Adrenal gland (tissue), 12 donors: Measurements from ENCODE around the gene TSPAN9. TPM values are rescaled to one million over a fixed set of nuclear protein-coding genes. Genes with fewer than 3 reads are reported as not detected.
A peak's percentile ranks its signal among the peaks of the same experiment; 100 is the strongest.

Experiments
- DNase-seq, 7 donors: peaks; one replicate each; pipeline ENCODE4 v3.0.0-alpha.2; 2019 to 2020
- H3K27ac ChIP-seq, 5 donors: fragments of 200-600 bp; sonication (generic) in 4 of 5; 1 replicate in 3 of 5; 2 replicates in 2 of 5; pipeline versions ENCODE4 v1.5.1 to v1.8.0; 2016 to 2020; ENCODE audit warnings: mild to moderate bottlenecking in 1 of 5
- H3K27me3 ChIP-seq: fragments of 200-600 bp; 2 replicates; pipeline ENCODE4 v1.8.0; 2021
- H3K36me3 ChIP-seq, 2 donors: fragments of 200-600 bp; replicated peaks in 1 of 2; 1 replicate in 1 of 2; 2 replicates in 1 of 2; pipeline versions ENCODE4 v1.5.1 to v1.8.0; 2018 to 2022
- H3K4me1 ChIP-seq, 2 donors: fragments of 200-600 bp; replicated peaks in 1 of 2; 1 replicate in 1 of 2; 2 replicates in 1 of 2; pipeline versions ENCODE4 v1.5.1 to v1.8.0; 2018 to 2021
- H3K4me3 ChIP-seq, 4 donors: fragments of 200-600 bp; sonication (generic) in 3 of 4; one replicate each; pipeline ENCODE4 v1.5.1; 2016 to 2018
- H3K9me3 ChIP-seq, 3 donors: fragments of 200-600 bp; sonication (generic) in 1 of 3; replicated peaks in 1 of 3; 1 replicate in 2 of 3; 2 replicates in 1 of 3; pipeline versions ENCODE4 v1.5.1 to v1.8.0; 2016 to 2021
- POLR2A ChIP-seq, 2 donors: fragments of 450-650 bp; IDR thresholded peaks; one replicate each; pipeline ENCODE4 v1.6.1; 2017; ENCODE audit warnings: antibody characterized with exemption in 2 of 2, mild to moderate bottlenecking in 2 of 2, moderate library complexity in 1 of 2
- WGBS, 4 donors: extraction: QIAGEN DNeasy Blood & Tissue Kit in 2 of 4; methylation state at CpG; one replicate each; pipeline versions ENCODE4 v1.1.5 to v1.1.7; 2013 to 2017; 5-methylcytosine and 5-hydroxymethylcytosine counted together
- intact Hi-C, 2 donors: fragments of 100-400 bp; cut with DNase I; formaldehyde crosslinking; loops; one replicate each; pipeline versions ENCODE4 v1.14.1 to v1.15.0; 2022 to 2023
- polyA plus RNA-seq, 3 donors: library from polyadenylated mRNA; stranded (reverse); fragments of 200-250 nt in 2 of 3; fragments of 350-450 nt in 1 of 3; fragmentation: Illumina TruSeq in 1 of 3; extraction: RNeasy Lipid Tissue Mini Kit (QIAGEN cat#74804) in 1 of 3; gene quantifications; one replicate each; pipeline ENCODE4 v1.2.3, GENCODE V29; 2013 to 2014
- total RNA-seq, 9 donors: library from RNA; depleted of rRNA in 4 of 9; stranded (reverse); fragments of >200 nt in 4 of 9; fragments of 120-200 nt in 1 of 9; fragmentation: NEBNext Ultra II Directional in 1 of 9; extraction: Animal tissue kit (Norgen Biotek cat#: 25700) in 1 of 9; gene quantifications; one replicate each; pipeline versions ENCODE4 v1.1.0 to v1.2.4, GENCODE V29; 2013 to 2023
- TF ChIP-seq, protein P1 (sequence below), 6 experiments: fragments of 450-650 bp in 4 of 6; fragments of 200-600 bp in 2 of 6; sonication (generic) in 1 of 6; IDR thresholded peaks; 1 replicate in 5 of 6; 2 replicates in 1 of 6; pipeline versions ENCODE4 v1.5.1 to v1.8.0; 2016 to 2021; ENCODE audit warnings: antibody characterized with exemption in 6 of 6, mild to moderate bottlenecking in 2 of 6, moderate library complexity in 1 of 6
- donor health status: healthy with polysubstance abuse.
- donor health status: Bipolar disorder and iron deficiency.
- donor health status: DM: yes; HTN: yes; CAD: no.
- donor health status: DM: no; HTN: no; CAD: no.
- donor health status: DM: no; HTN: no; CAD: no.
- donor health status: DM: yes; HTN: yes; CAD: no.

TSPAN9 gene
- total and polyA plus RNA-seq, 12 donors: 12.4 to 31.4 (median 22.4) TPM

DNA sequence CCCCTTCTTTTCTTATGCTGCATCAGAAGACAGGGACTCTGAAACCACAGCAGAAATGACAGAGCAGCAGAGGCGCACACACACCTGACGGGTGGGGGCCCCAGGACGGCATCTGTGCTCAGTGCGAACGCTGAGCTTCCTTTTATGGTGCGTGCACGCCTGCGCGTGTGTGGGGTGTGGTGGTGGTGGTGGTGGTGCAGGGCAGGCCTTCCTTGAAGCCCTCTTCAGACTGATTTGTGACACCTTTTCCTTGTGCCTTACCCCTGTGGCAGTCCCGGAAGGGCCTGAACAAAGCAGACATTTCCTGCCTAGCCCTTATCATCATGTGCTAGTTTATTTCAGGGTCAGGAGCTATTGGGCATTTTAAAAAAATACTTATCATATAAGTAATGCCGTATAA lies 75.7 kb downstream of the TSPAN9 start:
- no peak overlapping the region for H3K4me3 ChIP-seq
- H3K36me3 ChIP-seq: no peaks in the 10 kb centered on the region
- H3K4me1 ChIP-seq: peaks cover 0 to 12% of the 10 kb centered on the region in 2 donors
- peak in 1 of 7 donors; percentile 32 for DNase-seq
- TF ChIP-seq POLR2A (IDR thresholded peaks at IDR 0.05): no peak
- TF ChIP-seq, protein P1, sequence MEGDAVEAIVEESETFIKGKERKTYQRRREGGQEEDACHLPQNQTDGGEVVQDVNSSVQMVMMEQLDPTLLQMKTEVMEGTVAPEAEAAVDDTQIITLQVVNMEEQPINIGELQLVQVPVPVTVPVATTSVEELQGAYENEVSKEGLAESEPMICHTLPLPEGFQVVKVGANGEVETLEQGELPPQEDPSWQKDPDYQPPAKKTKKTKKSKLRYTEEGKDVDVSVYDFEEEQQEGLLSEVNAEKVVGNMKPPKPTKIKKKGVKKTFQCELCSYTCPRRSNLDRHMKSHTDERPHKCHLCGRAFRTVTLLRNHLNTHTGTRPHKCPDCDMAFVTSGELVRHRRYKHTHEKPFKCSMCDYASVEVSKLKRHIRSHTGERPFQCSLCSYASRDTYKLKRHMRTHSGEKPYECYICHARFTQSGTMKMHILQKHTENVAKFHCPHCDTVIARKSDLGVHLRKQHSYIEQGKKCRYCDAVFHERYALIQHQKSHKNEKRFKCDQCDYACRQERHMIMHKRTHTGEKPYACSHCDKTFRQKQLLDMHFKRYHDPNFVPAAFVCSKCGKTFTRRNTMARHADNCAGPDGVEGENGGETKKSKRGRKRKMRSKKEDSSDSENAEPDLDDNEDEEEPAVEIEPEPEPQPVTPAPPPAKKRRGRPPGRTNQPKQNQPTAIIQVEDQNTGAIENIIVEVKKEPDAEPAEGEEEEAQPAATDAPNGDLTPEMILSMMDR (IDR thresholded peaks at IDR 0.05): no peak
- intact Hi-C loops: no loop called here
- no peaks in the 10 kb centered on the region for H3K27me3 ChIP-seq
- WGBS, 4 donors: 61 to 86% (median 71%) methylated on average over 10 to 11 of the region's 11 CpGs
- no peaks in the 10 kb centered on the region for H3K9me3 ChIP-seq
- no peak overlapping the region for H3K27ac ChIP-seq

DNA sequence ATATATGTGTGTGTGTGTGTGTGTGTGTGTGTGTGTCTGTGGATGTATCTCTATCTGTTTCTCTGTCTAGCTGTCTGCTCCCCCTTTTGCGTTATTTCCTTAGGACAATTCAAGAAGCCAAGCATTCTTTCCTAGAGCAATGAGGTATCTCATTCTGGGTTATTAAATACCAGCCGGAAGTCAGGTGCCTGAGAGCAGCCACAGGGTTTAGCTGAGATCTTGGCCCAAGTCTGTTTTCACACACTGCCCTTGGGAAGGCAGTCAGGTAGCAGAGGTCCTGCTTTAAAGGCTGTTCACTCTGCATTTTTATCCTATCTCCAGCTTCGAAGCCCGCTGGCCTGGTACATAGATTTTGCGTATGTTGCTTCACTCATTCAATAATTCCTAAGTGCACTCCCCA lies 76.8 kb downstream of the TSPAN9 start:
- no peak for TF ChIP-seq POLR2A (IDR thresholded peaks at IDR 0.05)
- TF ChIP-seq, protein P1 (IDR thresholded peaks at IDR 0.05): no peak
- no peak for DNase-seq
- peaks cover 0 to 12% of the 10 kb centered on the region in 2 donors for H3K4me1 ChIP-seq
- WGBS, 4 donors: 94 to 97% (median 96%) methylated on average over 4 to 5 of the region's 5 CpGs
- no peaks in the 10 kb centered on the region for H3K27me3 ChIP-seq
- no peaks in the 10 kb centered on the region for H3K9me3 ChIP-seq
- H3K27ac ChIP-seq: no peak overlapping the region
- intact Hi-C loops: no loop called here
- H3K36me3 ChIP-seq: no peaks in the 10 kb centered on the region
- H3K4me3 ChIP-seq: no peak overlapping the region

DNA sequence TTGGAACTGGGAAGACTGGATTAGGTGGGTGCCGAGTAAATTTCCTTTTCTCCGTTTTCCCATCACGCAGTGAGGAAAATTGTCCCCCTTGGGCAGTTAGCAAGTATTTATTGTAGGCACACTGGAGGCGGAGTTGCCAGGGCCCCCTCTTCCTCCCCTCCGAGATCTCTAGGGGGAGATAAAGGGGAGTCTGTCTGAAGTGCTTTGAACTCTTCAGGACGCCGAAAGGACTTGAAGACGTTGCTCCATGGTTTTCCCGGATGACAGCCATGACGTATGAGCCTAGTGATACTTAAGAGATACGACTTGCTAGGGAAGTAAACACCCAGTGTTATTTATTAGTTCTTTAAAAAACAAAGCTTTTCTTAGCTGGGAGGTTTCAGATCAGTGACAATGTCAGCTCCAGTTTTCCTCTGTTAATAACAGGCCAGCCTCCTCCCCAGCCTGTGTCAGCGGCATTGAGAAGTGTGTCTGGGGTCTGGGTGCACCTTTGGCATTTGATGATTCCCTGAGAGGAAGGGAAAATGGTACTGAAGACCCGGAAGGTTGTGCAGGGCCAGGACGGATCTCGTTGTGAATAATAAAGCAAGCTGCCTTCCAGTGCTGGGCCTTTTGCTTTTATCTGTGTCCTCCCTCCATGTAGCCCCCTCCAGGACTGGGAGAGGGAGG lies 78.7 kb downstream of the TSPAN9 start:
- DNase-seq: peak in 1 of 7 donors; percentile 39

DNA sequence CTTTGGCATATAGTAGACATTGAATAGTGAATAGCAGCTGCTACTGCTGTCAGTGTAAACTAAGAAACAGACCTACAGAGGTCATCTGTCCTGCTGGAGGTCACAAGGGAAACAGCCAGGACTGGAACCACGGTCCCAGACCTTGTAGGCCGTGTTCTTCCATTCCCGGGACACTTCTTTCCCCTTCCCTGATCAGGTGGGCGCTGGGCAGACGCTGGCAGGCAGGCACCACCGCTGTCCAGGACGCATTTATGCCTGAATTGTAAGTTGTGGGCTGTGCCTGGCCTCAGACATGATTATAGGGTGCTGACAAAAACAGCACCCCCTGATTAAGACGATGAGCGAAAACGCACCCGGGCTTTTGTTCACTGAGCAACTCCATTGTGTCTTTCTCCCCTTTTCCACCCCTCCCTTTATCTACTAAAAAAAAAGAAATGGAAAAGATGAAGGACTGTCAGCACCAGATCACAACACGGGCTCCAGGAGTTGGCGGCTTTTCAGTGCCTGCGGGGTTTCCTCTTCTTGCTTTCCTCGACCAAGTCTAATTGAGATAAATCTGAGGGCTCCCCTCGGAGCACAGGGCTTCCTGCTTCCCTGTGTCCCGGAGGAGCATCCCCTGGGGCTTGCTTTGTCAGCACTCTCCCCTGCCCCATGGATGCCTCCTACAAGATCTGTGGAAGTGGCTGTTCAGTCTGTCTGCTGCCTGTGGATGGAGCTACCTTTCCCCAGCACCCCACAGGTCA lies 80.6 kb downstream of the TSPAN9 start:
- intact Hi-C loops: no loop called here
- no peak for DNase-seq
- H3K36me3 ChIP-seq: no peaks in the 10 kb centered on the region
- H3K4me3 ChIP-seq: no peak overlapping the region
- TF ChIP-seq, protein P1 (IDR thresholded peaks at IDR 0.05): no peak
- no peak for TF ChIP-seq POLR2A (IDR thresholded peaks at IDR 0.05)
- 82 to 88% (median 83%) methylated on average over 17 of the region's 17 CpGs for WGBS, 4 donors
- no peaks in the 10 kb centered on the region for H3K27me3 ChIP-seq
- no peak overlapping the region for H3K27ac ChIP-seq
- H3K9me3 ChIP-seq: no peaks in the 10 kb centered on the region
- H3K4me1 ChIP-seq: no peaks in the 10 kb centered on the region

More for the DNA sequence above, 78.7 kb downstream of the TSPAN9 start:
- Histone ChIP-seq H3K27ac (peak overlapping the region in 1 of 5 donors; percentile 55), H3K4me1 (peaks cover 0 to 8% of the 10 kb centered on the region in 2 donors), H3K27me3 (no peaks in the 10 kb centered on the region), H3K4me3 (no peak overlapping the region), H3K36me3 (no peaks in the 10 kb centered on the region), H3K9me3 (no peaks in the 10 kb centered on the region)
- intact Hi-C loops: no loop called here
- TF ChIP-seq, protein P1 (IDR thresholded peaks at IDR 0.05): no peak
- no peak for TF ChIP-seq POLR2A (IDR thresholded peaks at IDR 0.05)
- 68 to 76% (median 74%) methylated on average over 15 of the region's 15 CpGs for WGBS, 4 donors
